Measurements from ENCODE around the gene SYT17.
A peak's percentile ranks its signal among the peaks of the same experiment; 100 is the strongest.

SYT17 gene

GRCh38 chr16:19266774-19267173 lies 98.7 kb downstream of the SYT17 start:
- DNase-seq: no peak

GRCh38 chr16:19269098-19269497 lies 101.1 kb downstream of the SYT17 start:
- DNase-seq: peak in 2 of 4 experiments; percentile 15 to 18

GRCh38 chr16:19274165-19274797 lies 106.2 kb downstream of the SYT17 start:
- no peak for DNase-seq

GRCh38 chr16:19278403-19278802 lies 110.4 kb downstream of the SYT17 start:
- no peak for DNase-seq

GRCh38 chr16:19281246-19281645 lies 113.2 kb downstream of the SYT17 start:
- DNase-seq: no peak

- no peak for DNase-seq
Measured at GRCh38 chr16:19282101-19282500, 114.1 kb downstream of the SYT17 start.

GRCh38 chr16:19283637-19284036 lies 115.6 kb downstream of the SYT17 start:
- DNase-seq: no peak

GRCh38 chr16:19284207-19284606 lies 116.2 kb downstream of the SYT17 start:
- DNase-seq: peak in 3 of 4 experiments; percentile 21 to 36 (median 23)

- DNase-seq: no peak
Measured at GRCh38 chr16:19285431-19285830, 117.4 kb downstream of the SYT17 start, which contains the start of gene CLEC19A. Gene CLEC19A (plus strand): TSS chr16:19285731. CDS start chr16:19285852, 121 bp downstream.

- no peak for DNase-seq
Measured at GRCh38 chr16:19286827-19287226, 118.8 kb downstream of the SYT17 start.

GRCh38 chr16:19287241-19287640 lies 119.2 kb downstream of the SYT17 start:
- DNase-seq: no peak

GRCh38 chr16:19288872-19289799 lies 121.1 kb downstream of the SYT17 start:
- peak; percentile 10 to 49 (median 38) for DNase-seq

- peak in 1 of 4 experiments; percentile 10 for DNase-seq
Measured at GRCh38 chr16:19289811-19290485, 121.9 kb downstream of the SYT17 start.

GRCh38 chr16:19290860-19291259 lies 122.8 kb downstream of the SYT17 start:
- DNase-seq: no peak

GRCh38 chr16:19291475-19291874 lies 123.4 kb downstream of the SYT17 start:
- peak; percentile 13 to 49 (median 44) for DNase-seq

GRCh38 chr16:19292186-19292585 lies 124.1 kb downstream of the SYT17 start:
- DNase-seq: no peak

GRCh38 chr16:19294156-19294649 lies 126.2 kb downstream of the SYT17 start:
- DNase-seq: peak; percentile 94 to 98 (median 96)

GRCh38 chr16:19295393-19295792 lies 127.4 kb downstream of the SYT17 start:
- DNase-seq: no peak

GRCh38 chr16:19297454-19297853 lies 129.4 kb downstream of the SYT17 start:
- DNase-seq: no peak

- no peak for DNase-seq
Measured at GRCh38 chr16:19299565-19299964, 131.5 kb downstream of the SYT17 start.

- peak in 2 of 4 experiments; percentile 37 to 51 for DNase-seq
Measured at GRCh38 chr16:19301931-19302330, 133.9 kb downstream of the SYT17 start.

GRCh38 chr16:19304750-19305149 lies 136.7 kb downstream of the SYT17 start:
- DNase-seq: peak; percentile 73 to 88 (median 82)

- no peak for DNase-seq
Measured at GRCh38 chr16:19305443-19305842, 137.4 kb downstream of the SYT17 start.

All from suppressor macrophage (primary cell).